HG03095 (cell line): ENCODE data around the gene PRKAG2.

Experiments used
- ATAC-seq: cut with Tn5 transposase; IDR thresholded peaks from one replicate; pipeline ENCODE4 v1.9.1; 2021; ENCODE audit warnings: moderate library complexity; ENCODE audit not compliant: unreplicated experiment

PRKAG2 gene

DNA sequence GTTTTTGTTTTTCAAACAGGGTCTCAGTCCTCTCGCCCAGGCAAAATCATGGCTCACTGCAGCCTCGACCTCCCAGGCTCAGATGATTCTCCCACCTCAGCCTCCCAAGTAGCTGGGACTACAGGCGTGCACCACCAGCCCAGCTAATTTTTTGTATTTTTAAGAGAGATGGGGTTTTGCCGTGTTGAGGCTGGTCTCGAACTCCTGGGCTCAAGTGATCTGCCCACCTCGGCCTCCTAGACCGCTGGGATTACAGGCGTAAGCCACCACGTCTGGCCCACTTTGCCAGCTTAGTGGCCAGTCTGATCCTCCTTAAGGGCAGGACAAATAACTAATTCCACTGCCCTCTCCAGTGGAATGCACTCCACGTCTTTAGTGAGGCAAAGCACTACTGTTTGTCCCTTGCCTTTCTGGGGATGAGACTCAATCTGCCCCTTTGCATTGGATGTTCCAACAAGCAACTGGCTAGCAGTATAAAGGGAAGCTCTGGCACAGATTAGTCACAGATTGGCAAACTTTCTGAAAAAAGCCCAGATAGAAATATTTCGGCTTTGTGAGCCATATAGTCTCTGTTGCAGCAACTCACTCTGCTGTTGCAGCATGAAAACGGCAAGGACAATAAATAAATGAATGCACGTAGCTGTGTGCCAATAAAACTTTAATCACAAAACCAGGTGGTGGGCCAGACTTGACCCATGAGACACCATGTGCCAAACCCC is 213.4 kb downstream of the PRKAG2 start:
- no peak for ATAC-seq

DNA sequence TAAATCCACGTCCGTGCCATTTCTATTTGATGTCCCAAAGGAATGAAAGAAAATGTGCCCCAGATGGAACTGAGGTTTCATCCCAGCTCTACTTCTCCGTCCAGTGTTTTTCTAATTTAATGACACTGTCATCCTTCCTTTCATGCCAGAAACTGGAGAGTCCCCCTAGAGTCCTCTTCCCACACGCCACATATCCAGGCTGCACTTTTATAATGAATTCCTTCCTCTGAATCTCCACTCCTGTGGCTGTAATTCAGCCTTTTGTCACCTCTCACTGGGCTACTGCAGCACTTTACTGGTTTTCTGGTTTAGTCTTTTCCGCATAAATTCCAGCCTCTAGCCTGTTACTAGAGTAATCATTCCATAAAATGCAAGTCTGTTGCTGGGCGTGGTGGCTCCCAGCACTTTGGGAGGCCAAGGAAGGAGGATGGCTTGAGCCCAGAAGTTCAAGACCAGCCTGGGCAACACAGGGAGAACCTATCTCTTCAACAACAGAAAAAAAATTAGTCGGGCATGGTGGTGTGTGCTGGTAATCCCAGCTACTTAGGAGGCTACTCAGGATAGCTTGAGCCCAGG is 214.6 kb downstream of the PRKAG2 start:
- ATAC-seq, result no peak

DNA sequence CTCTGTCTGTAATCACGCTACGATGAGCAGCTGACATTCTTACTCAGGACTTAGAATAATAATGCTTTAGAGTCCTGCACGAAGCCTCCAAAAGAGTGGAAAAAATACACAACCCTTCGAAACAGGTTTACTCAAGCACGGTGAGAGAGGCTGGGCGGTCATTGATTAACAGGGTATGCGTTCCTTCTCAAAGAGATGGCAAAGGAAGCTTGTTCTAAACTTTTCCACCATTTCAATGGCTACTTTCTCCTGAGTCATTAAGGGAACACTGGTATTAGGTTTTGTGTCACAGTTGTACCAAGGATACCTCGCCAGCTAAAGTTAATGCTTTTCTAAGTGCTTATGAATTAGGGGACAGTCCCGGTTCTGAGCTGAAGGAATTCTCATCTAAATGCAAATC is 215.3 kb downstream of the PRKAG2 start:
- no peak for ATAC-seq

DNA sequence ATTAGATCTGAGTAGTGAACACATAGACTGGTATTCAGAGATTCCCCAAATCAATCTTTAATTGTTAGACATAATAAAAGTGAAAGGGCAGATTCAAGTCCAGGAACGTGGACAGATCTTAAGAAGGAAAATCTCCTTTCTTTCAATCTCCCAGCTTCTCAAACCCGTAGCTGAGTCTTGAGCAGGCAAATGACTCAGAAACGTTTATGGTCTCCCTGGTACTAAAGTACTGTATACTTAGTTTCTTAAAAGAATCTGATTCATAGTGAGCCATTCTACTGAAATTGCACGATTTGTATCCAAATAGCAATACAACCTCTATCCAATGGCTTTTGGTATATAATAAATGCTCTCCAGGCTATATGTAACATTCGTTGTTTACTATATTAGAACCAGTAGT is 216.8 kb downstream of the PRKAG2 start:
- no peak for ATAC-seq

DNA sequence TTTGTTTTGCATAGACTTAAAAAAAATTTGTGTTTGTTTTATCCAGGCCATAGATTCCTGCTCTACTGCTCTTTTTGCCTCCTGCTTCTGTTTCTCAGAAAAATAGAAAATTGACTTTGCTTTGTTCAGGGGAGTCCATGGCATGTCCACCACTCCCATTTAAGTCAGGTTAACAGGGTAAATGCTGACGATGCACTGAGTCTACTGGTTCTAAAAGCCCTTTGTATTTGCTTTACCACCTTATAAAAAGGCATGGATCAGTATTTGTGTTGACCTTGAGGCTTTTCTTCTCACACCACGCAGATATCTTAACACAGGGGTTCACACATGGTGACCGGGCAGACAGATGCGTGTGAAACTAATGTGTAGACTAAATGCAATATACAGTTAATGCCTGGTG is 217.7 kb downstream of the PRKAG2 start:
- ATAC-seq, result no peak

DNA sequence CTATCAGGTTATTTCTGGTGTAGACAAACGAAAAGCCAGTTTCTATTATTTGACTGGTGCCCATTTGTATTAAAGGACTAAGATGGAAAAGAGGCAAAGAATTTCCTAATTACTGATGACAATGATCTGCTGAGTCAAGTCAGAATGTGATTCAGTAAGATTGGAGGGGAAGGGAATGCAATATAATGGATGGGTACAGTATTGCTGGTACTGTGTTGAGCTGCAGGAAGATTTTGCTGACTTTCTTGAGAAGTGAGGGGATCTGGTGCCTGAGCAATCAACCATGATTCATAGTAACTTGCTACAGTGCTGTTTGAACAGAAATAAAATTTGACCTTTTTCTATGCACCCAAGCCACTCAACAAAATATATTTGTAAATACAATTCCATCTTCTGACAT is 218.1 kb downstream of the PRKAG2 start:
- no peak for ATAC-seq

DNA sequence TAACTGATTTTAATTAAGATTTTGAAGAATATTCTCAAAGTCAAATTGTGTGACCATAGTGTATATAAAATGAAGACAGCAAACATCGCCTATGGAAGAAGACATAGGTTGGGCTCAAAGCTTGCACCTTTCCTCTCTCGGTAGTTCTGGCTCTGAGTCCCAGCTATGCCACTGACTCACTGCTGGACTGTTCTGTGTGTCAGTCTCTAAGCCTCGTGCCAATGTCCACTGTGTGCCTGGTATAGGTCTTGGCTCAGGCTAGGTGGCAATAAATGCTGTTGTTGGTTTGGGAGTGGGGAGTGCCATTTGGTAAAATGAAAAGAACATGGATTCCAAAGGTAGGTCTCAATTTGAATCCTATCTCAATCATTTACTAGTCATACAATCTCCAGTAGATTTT is 219.7 kb downstream of the PRKAG2 start:
- no peak for ATAC-seq

DNA sequence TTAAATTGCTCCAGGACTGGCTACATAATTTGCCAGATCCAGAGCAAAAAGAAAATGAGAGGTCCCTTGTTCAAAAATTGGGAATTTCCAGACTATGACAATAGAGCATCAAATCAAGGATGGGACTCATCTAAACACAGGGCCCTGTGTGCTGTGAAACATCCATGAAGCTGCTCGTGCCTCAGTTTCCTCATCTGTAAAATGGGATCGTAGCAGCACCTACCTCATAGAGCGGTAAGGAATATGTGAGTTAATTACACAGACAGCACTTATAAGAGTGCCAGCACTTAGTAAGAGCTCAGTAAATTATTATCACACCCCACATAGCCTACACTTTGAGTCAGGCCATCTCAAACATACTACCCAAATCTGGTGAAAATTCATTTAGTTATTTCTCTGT is 221.4 kb downstream of the PRKAG2 start:
- no peak for ATAC-seq

DNA sequence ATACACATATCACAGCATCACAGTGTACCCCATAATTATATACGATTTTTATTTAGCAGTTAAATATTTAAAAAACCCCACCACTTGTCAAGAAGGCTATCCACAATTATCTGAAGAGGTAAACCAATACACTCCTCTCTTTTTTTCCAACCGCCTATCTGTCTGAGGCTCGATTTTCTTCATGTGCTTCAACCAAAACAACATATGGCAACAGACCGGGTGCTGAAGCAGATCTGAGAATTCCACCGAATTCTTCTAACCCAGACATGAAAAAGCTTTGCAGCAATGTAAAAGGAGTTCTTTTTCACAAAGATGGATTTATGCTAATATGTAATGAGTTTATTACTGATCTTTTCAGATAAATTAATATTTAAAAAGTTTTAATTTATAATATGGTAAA is 224.8 kb downstream of the PRKAG2 start:
- no peak for ATAC-seq

DNA sequence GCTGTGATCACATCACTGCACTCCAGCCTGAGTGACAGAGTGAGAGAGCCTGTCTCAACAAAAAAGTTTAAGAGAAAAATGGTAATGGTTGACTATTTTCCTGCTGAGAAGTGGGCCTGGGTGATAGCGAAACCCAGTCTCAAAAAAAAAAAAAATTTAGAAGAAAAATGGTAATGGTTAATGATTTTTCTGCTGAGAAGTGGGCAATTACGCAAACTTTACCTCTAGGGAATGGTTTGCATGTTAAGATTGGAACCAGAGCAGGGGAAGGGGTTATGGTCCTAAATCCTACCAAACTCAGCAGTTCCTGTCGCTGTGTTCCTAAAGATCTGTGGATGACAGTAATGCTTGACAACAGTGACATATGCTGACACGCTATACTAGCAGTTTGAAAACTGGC is 226.8 kb downstream of the PRKAG2 start:
- no peak for ATAC-seq

DNA sequence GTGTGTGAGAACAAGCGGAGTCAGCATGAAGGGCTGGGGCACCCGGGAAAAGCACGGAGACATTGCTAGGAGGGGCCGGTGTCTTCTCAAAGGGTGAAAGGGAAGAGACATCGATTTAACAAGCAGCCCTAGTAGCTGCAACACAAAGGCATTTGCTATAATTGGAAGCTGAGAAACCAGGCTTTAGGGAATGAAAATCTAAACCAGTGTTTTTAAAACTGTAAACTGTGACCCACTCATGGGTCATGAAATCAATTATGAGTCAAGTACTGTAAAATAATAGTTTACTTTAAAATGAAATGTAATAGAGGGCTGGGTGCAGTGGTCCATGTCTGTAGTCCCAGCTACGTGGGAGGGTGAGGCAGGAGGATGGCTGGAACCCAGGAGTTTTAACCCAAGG is 228.5 kb downstream of the PRKAG2 start:
- ATAC-seq, result no peak

DNA sequence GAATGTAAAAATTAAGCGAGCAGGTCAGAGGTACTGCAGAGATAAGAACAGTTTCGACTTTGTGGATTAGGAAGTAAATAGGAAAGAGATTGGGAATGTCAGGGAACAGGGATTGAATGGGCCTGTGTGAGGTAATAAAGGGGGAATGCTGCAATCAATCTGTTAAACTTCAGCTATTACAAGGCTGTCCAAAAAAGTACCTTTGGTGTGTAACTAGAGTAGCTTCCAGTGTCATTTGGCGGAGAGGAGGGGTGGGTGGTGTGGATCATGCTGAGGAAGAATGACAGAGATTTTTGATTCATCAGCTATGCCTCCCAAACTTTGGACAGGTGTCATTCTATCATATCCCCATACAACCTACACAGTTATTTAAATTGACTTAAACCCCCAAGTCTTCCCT is 229.0 kb downstream of the PRKAG2 start:
- ATAC-seq, result no peak

DNA sequence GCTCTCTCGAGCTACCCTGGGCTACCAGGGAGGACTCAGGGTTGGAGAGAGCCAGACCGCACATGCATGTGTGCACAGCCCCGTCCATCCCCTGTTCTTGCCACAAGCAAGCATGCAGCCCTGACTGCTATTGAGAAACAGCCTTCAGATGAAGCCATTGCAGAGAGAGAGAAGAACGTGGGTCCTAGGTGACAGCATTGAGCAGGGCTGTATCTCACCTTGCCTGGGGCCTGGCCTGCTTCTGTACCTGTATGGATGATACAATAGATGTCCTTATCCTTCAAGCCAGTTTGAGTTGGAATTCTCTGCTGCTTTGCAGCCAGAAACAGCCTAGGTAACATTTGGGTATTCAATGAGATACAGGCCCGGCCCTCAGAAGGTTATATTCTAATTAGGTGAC is 229.9 kb downstream of the PRKAG2 start:
- no peak for ATAC-seq

DNA sequence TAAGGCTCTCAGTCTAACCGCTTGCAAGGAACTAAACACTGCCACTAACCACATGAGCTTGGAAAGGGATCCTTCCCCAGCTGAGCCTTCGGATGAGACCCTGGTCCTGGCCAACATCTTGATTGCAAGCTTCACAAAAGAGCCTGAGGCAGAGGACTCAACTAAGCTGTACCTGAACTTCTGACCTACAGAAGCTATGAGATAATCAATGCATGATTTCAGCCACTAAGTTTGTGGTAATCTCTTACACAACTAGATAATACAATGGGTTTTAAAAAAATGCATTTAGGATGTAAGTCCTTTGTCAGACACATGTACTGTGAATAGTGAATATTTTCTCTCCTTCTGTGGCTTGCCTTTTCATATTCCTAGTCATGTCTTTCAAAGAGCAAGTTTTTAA is 231.6 kb downstream of the PRKAG2 start:
- ATAC-seq, result no peak

DNA sequence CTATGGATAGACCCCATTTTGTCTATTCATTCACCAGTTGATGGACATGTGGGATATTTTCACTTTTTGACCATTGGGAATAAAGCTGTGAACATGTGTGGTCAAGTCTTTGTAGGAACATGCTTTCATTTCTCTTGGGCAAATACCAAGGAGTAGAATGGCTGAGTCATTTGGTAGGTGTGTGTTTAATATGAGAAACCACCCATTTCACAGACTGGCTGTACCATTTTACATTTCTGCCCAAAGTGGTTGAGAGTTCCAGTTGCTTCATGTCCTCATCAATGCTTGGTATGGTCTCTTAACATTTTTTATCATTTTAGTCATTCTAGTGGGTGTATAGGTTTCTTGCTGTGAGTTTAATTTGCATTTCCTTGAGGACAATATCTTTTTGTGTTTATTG is 232.4 kb downstream of the PRKAG2 start:
- ATAC-seq, result no peak

DNA sequence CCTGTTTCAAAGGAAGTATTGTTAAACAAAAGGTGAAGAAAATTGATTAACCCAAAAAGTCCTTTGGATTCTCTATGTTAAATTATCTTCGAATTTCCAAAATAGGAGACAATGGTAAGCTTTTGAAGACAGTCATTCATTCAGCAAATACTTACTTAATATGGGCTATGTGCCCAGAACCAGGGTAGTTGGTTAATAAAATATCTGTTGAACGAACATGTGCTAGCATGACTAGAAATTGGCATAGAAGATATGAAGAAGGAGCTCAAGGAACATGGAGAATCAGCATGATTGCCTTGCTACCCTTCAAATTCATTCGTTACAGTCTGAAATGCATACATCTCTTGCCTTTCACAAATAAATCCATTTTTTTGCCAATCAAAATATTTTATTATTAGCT is 234.2 kb downstream of the PRKAG2 start:
- ATAC-seq, result no peak

DNA sequence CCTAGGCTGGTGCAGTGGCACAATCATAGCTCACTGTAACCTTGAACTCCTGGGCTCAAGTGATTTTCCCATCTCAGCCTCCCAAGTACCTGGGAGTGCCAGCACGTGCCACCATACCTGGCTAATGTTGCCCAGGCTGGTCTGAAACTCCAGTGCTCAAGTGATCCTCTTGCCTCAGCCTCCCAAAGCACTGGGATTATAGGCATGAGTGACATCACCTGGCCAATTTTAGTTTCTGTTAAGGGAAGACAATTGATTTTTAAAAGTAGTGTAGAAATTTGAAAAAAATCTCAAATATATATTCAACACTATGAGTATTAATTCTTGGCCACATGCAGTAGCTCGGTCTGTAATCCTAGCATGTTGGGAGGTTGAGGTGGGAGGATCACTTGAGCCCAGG is 235.3 kb downstream of the PRKAG2 start:
- no peak for ATAC-seq

DNA sequence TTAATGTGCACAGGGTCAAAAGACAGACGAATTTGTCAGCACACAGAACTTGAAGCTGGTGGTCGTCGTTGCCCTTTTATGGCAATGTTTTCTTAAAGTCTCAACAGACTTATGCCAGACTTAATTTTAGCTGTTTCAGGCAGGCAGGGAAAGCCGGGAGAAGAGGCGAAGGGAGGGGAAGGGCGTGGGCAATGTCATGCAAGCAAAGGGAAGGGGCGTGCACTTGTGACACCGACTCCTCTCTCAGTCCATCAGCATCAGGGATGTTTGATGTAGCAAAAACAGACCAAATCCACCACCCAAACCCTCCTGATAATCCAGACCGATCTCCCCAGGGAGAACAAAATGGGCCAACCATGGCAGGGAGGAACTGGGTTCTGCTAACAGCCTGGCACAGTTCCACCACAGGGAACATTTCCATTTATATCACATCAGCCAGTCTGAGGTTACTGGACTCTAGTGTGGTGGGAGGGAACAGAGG is 239.1 kb downstream of the PRKAG2 start:
- ATAC-seq, result no peak

DNA sequence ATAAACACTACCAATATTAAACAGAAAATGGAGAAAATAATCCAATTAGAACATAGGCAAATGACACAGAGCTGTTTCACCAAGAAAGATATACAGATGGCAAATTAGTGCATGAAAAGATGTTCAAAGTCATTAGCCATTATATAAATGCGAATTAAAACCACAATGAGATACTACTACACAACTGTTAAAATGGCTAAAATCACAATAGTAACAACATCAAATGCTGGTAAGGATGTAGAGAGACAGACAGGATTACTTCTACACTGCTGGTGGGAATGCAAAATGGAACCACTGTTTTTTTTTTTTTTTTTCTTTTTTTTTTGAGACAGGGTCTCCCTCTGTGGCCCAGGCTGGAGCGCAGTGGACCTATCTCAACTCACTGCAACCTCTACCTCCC is 242.3 kb downstream of the PRKAG2 start:
- ATAC-seq, result no peak

DNA sequence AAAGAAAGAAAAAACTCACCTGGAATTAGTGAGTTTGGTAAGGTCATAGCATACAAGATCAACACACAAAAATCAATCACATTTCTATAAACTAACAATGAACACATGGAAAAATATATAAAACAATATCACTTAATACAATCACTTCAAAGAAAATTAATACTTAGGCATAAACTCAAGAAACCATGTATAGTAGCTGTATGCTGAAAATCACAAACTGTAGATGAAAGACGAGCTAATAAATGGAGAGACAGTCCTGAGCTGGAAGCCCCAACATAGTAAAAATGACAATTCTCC is 243.5 kb downstream of the PRKAG2 start:
- no peak for ATAC-seq

DNA sequence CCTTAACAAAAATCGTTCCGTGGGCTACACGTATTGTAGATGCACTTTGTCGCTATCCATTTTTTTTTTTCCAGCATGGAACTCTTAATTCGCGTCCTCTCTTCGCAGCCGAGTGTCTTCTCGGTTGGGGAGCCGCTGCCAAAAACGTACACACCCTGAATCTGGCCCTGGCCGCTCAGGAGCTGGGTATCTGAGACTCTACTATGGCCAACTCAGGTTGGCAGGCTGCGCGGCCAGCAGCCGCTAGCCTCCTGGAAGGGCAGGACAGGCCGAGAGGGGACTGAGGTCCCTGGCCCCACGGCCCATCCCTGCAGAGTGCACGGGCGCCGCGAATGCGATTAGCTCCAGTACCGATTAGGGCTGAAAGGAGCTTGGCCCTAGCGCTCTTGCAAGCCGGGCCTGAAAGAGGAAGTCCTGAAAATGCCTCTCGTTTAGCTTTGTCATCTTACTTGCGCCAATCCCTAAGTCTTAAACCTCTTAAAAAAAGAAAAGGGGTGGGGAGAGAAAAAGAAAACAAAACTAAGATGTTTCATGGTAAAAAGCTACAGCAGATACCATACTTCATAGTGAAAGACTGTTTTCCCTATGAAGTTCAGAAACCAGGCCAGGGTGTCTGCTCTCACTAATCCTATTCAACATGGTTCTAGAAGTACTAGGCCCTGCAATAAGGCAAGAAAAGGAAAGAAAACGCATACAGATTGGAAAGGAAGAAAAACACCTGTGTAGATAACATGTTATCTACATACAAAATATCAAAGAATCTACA is 244.0 kb downstream of the PRKAG2 start:
- ATAC-seq, result peak; percentile 64

DNA sequence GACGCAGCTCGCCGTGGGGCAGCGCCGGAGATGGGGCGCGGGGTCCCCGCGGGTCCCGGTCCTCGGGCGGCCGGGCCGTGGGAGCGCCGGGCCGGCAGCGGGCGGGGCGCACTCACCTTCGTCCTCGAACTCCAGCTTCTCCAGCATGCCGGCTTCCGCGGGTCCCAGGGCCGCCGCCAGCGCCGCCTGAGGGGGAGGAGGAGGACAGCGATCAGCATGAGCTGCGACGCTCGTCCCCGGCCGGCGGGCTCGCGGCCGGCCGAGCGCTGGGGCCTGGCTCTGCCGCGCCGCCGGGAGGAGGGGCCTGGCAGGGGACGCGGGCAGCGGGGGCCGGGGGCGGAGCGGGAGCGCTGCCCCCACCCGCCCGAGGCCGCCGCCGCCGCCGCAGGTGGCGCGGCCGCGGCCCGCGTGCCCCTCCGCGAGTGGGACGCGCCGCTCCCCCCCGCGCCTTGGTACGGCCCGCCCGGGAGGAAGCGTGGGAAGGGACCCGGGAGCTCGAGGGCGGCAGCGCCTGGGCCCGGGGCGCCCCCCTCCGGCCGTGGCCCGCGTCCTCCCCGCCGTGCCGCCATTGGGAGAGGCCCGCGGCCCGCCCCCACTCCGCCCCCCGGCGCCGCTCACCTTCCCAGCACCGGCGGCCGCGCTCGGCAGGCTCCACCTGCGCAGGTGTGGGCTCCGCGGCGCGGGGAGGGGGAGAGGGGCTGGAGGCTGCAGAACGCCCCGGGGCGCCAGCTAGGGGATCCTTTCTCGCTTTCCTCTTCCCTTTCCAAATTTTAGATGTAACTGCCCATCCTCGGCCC is 244.8 kb downstream of the PRKAG2 start:
- peak; percentile 63 for ATAC-seq
